GM12891 (cell line): Measurements from ENCODE around the gene HS2ST1.
A peak's percentile ranks its signal among the peaks of the same experiment; 100 is the strongest.
"Not testable (repeated sequence)": the region's sequence is repeated elsewhere in the genome, so short reads cannot be mapped to it uniquely, and the experiment has no call there.

Experiments
- DNase-seq: peaks from one replicate; pipeline ENCODE4 v3.0.0; 2011; ENCODE audit warnings: low spot score; ENCODE audit not compliant: insufficient read length
- FAIRE-seq: peaks from 2 replicates; lab custom pipeline; 2011; peaks lifted over from hg19 to GRCh38; lab: Jason Lieb, UNC
- PAX5 ChIP-seq: IDR thresholded peaks from 2 replicates; pipeline ENCODE4 v1.6.1; 2011; ENCODE audit warnings: low read length, moderate library complexity, mild to moderate bottlenecking; ENCODE audit not compliant: insufficient read depth, severe bottlenecking
- POLR2A ChIP-seq: IDR thresholded peaks from 2 replicates; pipeline ENCODE4 v1.6.1; 2011; ENCODE audit warnings: low read depth, low read length, control low read depth
- POLR2AphosphoS5 ChIP-seq: IDR thresholded peaks from 2 replicates; pipeline ENCODE4 v1.6.1; 2011; ENCODE audit warnings: low read depth, low read length, control low read depth
- POU2F2 ChIP-seq: IDR thresholded peaks from 2 replicates; pipeline ENCODE4 v1.6.1; 2011; ENCODE audit warnings: low read depth, mild to moderate bottlenecking, control low read depth, low read length, moderate library complexity
- SPI1 ChIP-seq: IDR thresholded peaks from 2 replicates; pipeline ENCODE4 v1.6.1; 2011; ENCODE audit warnings: low read depth, low read length, control low read depth
- TAF1 ChIP-seq: IDR thresholded peaks from 2 replicates; pipeline ENCODE4 v1.6.1; 2011; ENCODE audit warnings: low read depth, low read length, control low read depth

The HS2ST1 gene

DNA sequence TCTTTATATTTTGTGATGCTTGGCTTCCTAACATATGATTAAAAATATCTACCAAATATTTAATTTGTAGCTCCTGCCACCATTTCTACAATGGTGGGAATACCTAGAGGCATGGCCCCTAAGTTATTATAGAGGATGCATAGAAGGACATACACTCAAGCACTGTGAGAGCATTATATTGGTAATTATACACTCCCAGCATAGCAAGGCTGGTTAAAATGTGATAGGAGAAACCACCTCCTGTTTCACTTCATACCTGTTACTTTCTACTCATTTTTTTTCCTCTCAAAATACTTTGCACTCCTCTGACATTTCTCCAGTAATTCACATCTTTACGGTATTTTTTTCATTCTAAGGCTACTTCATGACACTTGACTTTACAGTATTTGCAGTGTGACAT lies 92.9 kb downstream of the HS2ST1 start:
- FAIRE-seq (peak; percentile 43), DNase-seq (no peak)
- TF ChIP-seq TAF1 (no peak), POLR2AphosphoS5 (no peak), PAX5 (no peak), POLR2A (no peak), SPI1 (no peak), POU2F2 (no peak)

DNA sequence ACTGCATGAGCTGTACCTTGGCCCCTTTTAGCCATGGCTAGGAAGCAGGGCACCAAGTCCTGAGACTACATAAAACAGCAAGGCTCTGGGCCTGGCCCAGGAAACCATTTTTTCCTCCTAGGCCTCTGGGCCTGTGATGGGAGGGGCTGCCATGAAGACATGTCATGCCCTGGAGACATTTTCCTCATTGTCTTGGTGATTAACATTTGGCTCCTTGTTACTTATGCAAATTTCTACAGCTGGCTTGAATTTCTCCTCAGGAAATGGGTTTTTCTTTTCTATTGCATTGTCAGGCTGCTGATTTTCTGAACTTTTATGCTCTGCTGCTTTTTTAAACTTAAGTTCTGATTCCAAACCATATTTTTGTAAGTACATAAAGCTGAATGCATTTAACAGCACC lies 99.0 kb downstream of the HS2ST1 start:
- not testable (repeated sequence) for DNase-seq, FAIRE-seq

DNA sequence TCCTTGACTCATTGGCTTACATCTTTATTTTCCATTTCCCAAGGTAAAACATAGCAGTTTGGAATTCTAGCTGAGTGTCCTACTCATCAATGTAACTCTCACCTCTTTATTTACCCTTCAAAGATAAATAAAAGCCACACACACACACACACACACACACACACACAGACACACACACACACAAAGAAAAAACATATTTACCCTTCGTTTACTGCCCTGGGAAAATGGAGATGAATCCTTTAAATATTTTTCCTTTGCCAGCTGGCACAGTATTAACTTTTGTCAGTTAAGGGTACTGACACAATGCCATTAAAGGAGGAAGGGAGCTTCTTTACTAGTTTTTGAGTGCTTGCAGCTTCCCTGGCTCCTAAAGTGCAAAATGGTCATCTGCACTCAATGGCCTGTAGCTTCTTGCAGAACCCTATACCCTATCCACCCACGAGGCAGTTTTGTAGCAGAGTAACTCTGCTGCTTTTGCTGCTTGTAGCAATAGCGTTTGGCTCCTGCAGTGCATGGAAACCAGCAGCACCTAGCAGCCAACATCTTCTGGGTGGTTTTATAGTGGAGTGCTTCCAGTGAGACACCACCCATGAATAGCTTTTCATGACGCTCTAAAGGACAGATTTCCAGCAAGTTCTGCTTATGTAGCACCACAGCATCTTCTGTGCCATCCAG lies 103.7 kb downstream of the HS2ST1 start:
- DNase-seq (no peak), FAIRE-seq (no peak)
- no peak for TF ChIP-seq PAX5
- no peak for TF ChIP-seq POLR2A
- TF ChIP-seq POLR2AphosphoS5, result no peak
- TF ChIP-seq POU2F2, result no peak
- no peak for TF ChIP-seq TAF1
- TF ChIP-seq SPI1, result no peak

DNA sequence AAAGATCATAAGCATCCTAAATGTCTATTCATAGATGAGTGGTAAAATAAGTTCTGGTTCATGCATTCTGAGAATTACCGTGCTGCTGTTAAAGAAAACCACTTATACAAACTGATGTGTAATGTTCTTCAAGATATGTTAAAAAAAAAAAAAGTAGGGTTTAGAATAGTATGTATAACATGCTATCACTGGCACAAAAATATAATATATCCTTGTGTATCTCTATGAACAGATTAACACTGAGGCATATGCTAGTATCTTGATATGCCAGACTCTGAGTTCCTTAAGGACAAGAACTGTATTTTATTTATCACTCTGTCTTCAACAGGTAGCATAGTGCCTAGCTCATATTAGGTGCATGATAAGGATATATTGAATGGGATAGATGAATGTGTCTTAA lies 108.9 kb downstream of the HS2ST1 start:
- no peak for FAIRE-seq
- TF ChIP-seq PAX5 (no peak), TAF1 (no peak), POLR2A (no peak), POLR2AphosphoS5 (no peak), SPI1 (no peak), POU2F2 (no peak)

DNA sequence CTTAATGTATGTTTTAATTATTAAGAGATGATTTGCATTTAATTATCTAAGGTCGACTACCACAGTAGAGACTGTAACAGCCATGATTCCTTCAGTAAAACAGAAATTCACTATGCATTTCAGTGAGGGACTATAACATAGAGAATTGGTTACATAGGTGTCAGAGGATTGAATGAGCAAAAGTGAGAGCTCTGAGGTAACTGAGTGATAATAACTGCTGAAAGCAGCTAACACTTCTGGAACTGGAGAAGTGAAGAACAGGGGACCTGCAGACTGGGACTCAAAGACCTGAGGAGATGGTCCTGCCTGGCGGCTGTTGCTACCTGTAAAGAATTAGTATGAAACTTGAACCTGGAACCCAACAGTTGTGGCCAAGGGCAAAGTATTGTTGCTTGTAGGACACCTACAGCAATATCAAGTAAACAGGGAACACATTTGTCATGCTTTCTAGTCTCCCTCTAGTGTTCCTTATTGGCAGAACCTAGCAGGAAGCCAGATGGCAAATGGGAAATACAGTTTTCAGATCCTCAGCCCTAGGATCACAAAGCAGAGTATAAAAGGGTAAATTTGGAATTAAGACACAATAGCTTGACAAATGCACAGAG lies 110.6 kb downstream of the HS2ST1 start:
- FAIRE-seq (peak; percentile 75), DNase-seq (no peak)
- TF ChIP-seq POU2F2 (no peak), PAX5 (no peak), SPI1 (no peak), TAF1 (no peak), POLR2A (no peak), POLR2AphosphoS5 (no peak)

More for the DNA sequence above, 108.9 kb downstream of the HS2ST1 start:
- DNase-seq, result no peak

DNA sequence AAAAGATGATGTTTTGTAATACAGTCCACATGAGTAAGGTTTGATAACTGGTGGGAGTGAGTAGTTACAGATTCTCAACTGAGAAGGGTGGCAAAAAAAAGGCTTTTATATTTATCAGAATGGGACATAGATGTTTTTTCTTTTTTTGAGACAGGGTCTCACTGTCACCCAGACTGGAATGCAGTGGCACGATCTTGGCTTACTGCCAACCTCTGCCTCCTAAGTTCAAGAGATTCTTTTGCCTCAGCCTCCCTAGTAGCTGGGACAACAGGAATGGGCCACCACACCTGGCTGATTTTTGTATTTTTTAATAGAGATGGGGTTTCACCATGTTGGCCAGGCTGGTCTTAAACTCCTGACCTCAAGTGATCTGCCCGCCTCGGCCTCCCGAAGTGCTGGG lies 113.1 kb downstream of the HS2ST1 start:
- not testable (repeated sequence) for DNase-seq, FAIRE-seq

DNA sequence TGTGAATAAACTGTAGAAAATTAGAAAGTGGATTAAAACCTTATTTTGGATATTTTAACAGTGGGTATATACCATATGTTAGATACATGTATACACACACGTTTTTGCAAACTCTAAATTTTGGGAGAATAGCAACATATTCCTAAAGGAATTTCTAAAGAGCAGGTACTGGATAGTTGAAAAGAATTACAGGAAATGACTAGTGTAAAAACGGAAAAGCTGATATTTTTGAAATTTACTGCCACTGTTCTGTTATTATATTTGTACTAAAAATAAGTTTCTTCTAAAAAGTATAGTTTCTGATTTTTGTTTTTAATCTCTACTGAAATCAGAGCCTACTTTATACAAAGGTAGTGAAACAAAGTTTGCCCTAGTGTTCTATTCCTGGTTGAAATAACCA lies 114.1 kb downstream of the HS2ST1 start:
- FAIRE-seq (no peak), DNase-seq (no peak)
- TF ChIP-seq SPI1 (no peak), TAF1 (no peak)

DNA sequence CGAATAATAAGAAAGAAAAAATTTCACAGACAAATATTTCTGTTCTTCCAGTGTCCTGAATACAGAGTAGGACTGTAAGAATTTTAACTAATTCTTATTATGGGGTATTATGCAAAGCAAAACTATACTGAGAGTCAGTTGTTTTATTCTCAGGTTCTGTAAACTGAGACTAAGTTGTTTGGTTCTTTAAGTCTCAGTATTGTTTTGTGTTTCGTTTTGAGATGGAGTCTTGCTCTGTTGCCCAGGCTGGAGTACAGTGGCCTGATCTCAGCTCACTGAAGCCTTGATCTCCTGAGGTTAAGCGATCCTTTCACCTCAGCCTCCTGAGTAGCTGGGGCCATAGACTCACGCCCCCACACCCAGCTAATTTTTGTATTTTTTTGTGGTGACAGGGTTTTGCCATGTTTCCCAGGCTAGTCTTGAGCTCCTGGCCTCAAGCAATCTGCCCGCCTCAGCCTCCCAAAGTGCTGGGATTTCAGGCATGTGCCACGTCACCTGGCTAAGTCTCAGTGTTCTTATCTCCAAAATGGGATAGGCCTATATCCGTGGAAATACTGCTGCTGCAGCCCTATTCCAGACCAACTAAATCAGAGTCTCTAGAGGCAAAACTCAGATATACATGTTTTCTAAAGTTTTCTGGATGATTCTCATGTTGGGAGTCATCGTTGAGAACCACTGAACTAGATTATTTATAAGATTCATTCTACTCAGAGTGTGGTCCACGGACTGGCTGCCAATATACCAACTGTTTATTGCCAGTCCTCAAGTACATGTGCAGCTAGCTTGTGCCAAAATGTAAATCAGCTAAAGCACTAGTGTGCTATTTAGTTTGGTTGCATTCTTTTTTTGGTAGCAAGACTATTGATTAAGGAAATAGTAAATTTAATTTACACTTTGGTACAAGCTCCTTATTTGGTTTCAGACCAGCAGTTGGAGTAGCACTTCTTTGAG lies 116.6 kb downstream of the HS2ST1 start:
- FAIRE-seq, result peak; percentile 23
- DNase-seq, result no peak
- no peak for TF ChIP-seq POLR2A
- no peak for TF ChIP-seq SPI1
- TF ChIP-seq POLR2AphosphoS5, result no peak
- TF ChIP-seq POU2F2, result no peak
- TF ChIP-seq TAF1, result no peak
- no peak for TF ChIP-seq PAX5

DNA sequence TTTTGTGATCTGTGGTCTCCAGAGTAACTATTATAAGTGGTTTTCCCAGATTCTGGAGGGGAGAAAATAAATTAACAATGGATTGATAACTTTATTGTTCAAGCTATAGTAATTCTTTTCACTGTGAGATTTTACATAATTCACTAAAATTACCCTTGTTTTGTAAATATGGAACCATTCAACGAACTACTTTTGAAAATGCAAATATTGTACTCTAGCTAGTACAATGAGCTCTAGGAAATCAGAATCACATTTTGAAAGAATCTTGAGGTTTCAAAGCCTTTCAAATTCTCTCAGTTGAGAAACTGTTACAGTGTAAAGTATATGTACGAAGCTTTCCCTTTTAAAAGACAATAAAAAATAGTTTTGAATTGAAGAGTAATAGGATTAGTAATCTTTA lies 119.9 kb downstream of the HS2ST1 start:
- DNase-seq (no peak), FAIRE-seq (no peak)

DNA sequence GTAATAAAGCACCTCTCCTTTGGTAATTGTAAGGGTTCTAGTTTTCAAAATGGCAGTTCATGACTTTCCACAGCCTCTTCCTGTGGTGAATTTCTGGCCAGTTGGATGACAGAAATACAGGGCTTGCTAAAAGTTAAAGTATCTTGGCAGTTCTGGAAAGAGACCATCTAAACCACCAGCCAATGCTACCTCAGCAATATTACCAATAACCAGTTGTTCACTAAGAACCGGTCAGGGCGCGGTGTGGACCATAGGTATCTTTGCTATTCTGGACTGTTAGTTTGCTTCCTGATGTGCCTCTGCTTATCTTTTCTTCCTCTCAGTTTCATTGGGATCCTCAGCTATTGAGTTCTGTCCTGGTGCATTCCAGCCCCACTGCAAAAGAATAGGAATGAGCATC lies 124.7 kb downstream of the HS2ST1 start:
- FAIRE-seq (no peak), DNase-seq (no peak)
- no peak for TF ChIP-seq TAF1
- TF ChIP-seq SPI1, result no peak
- TF ChIP-seq POU2F2, result no peak
- no peak for TF ChIP-seq POLR2A
- no peak for TF ChIP-seq PAX5
- no peak for TF ChIP-seq POLR2AphosphoS5

More for the DNA sequence above, 119.9 kb downstream of the HS2ST1 start:
- TF ChIP-seq PAX5, result no peak
- TF ChIP-seq TAF1, result no peak
- TF ChIP-seq POLR2A, result no peak
- no peak for TF ChIP-seq POLR2AphosphoS5
- TF ChIP-seq POU2F2, result no peak
- no peak for TF ChIP-seq SPI1
